HCT116 (cell line): ENCODE measurements around the gene SLC9A9. TPM values are rescaled to one million over a fixed set of nuclear protein-coding genes. Genes with fewer than 3 reads are reported as not detected.

ENCODE experiments used
- ATAC-seq: fragments of 200-7000 bp; cut with Tn5 transposase; 2 replicates; pipeline ENCODE4 v1.9.1; 2020; ENCODE audit warnings: mild to moderate bottlenecking, moderate library complexity
- BruUV-seq: library from RNA; stranded (reverse); fragments of 400-500 nt; replicated peaks from 2 replicates; lab custom pipeline; 2021; lab: Mats Ljungman, UMichigan
- CTCF ChIA-PET: fragments of 300-600 bp; sonication (Branson Sonifier 250); formaldehyde crosslinking; loops from one replicate; lab custom pipeline; 2021; ENCODE audit warnings: antibody characterized with exemption; lab: Charles Lee
- POLR2A ChIA-PET: fragments of 300-600, 350-600 bp; sonication (Branson Sonifier 250); formaldehyde crosslinking; loops from one replicate; lab custom pipeline; 2021; ENCODE audit warnings: antibody characterized with exemption; lab: Charles Lee
- RAD21 ChIA-PET, 2 experiments: fragments of 300-600 bp; sonication (Branson Sonifier 250); formaldehyde crosslinking; loops; one replicate each; lab custom pipeline; 2023; ENCODE audit warnings: low total read pairs in 2 of 2; ENCODE audit not compliant: uncharacterized antibody in 2 of 2, unreplicated experiment in 2 of 2, low non-redundant PET in 1 of 2; lab: Charles Lee
- DNase-seq: peaks from one replicate; pipeline ENCODE4 v3.0.0-alpha.2; 2010; ENCODE audit warnings: low read depth, low spot score
- H2AFZ ChIP-seq: fragments of 200-600 bp; shearing (Covaris generic), sonication (generic); 2 replicates; pipeline ENCODE4 v1.6.1; 2017; ENCODE audit warnings: low read depth, mixed run types, mixed read lengths, antibody characterized with exemption, low read length; ENCODE audit not compliant: poor library complexity, severe bottlenecking
- H3K27ac ChIP-seq: 2 replicates; pipeline ENCODE4 v1.5.1; 2012; ENCODE audit warnings: low read depth, low read length
- H3K27me3 ChIP-seq: fragments of 200-600 bp; sonication (generic); 2 replicates; pipeline ENCODE4 v1.6.1; 2016; ENCODE audit warnings: mixed run types, low read length, mixed read lengths; ENCODE audit not compliant: insufficient read depth
- H3K36me3 ChIP-seq, 2 experiments: fragments of 200-500 bp in 1 of 2; fragments of 200-600 bp in 1 of 2; sonication (Bioruptor generic) in 1 of 2; sonication (generic) in 1 of 2; 2 replicates each; pipeline versions ENCODE4 v1.5.1 to v1.6.1; 2014 to 2016; ENCODE audit warnings: low read length in 2 of 2, inconsistent platforms in 1 of 2, mixed read lengths in 1 of 2, mixed run types in 1 of 2; ENCODE audit not compliant: insufficient read depth in 2 of 2, control insufficient read depth in 1 of 2
- H3K4me1 ChIP-seq, 2 experiments: fragments of 200-600 bp in 1 of 2; sonication (generic) in 1 of 2; 2 replicates each; pipeline versions ENCODE4 v1.5.1 to v1.6.1; 2012 to 2017; ENCODE audit warnings: low read length in 2 of 2, inconsistent platforms in 1 of 2, mild to moderate bottlenecking in 1 of 2, mixed read lengths in 1 of 2, mixed run types in 1 of 2, moderate library complexity in 1 of 2; ENCODE audit not compliant: insufficient read depth in 2 of 2, control insufficient read depth in 1 of 2
- H3K4me2 ChIP-seq: fragments of 200-600 bp; sonication (generic); 2 replicates; pipeline ENCODE4 v1.6.1; 2017; ENCODE audit warnings: mixed run types, low read length, mixed read lengths
- H3K4me3 ChIP-seq, 2 experiments: fragments of 200-600 bp in 1 of 2; sonication (generic) in 1 of 2; replicated peaks in 1 of 2; 2 replicates each; pipeline ENCODE4 v1.5.1; 2011 to 2016; ENCODE audit warnings: low read length in 2 of 2, control low read depth in 1 of 2, low read depth in 1 of 2, mild to moderate bottlenecking in 1 of 2, mixed read lengths in 1 of 2, mixed run types in 1 of 2
- H3K79me2 ChIP-seq: fragments of 200-600 bp; sonication (generic); 2 replicates; pipeline ENCODE4 v1.6.1; 2017; ENCODE audit warnings: mild to moderate bottlenecking, mixed run types, low read length, moderate library complexity, mixed read lengths; ENCODE audit not compliant: insufficient read depth
- H3K9ac ChIP-seq: fragments of 200-600 bp; sonication (generic); 2 replicates; pipeline ENCODE4 v1.6.1; 2016; ENCODE audit warnings: low read length, mixed read lengths
- H3K9me2 ChIP-seq: fragments of 200-600 bp; sonication (generic), shearing (Covaris generic); 2 replicates; pipeline ENCODE4 v1.6.1; 2017; ENCODE audit warnings: mixed run types, mild to moderate bottlenecking, moderate library complexity; ENCODE audit not compliant: insufficient read depth
- H3K9me3 ChIP-seq, 2 experiments: fragments of 200-500 bp in 1 of 2; fragments of 200-600 bp in 1 of 2; sonication (Bioruptor generic) in 1 of 2; sonication (generic) in 1 of 2; 2 replicates each; pipeline ENCODE4 v1.6.1; 2014 to 2017; ENCODE audit warnings: low read length in 2 of 2, mixed read lengths in 2 of 2, inconsistent platforms in 1 of 2, low read depth in 1 of 2, mild to moderate bottlenecking in 1 of 2, mixed run types in 1 of 2, moderate library complexity in 1 of 2; ENCODE audit not compliant: control insufficient read depth in 1 of 2, insufficient read depth in 1 of 2
- H4K20me1 ChIP-seq: fragments of 200-600 bp; sonication (generic), shearing (Covaris generic); 2 replicates; pipeline ENCODE4 v1.6.1; 2017; ENCODE audit warnings: mixed run types, mild to moderate bottlenecking, moderate library complexity; ENCODE audit not compliant: insufficient read depth
- CBX3 ChIP-seq: IDR thresholded peaks from 2 replicates; pipeline ENCODE4 v1.6.1; 2012; ENCODE audit warnings: low read depth
- CEBPB ChIP-seq: IDR thresholded peaks from 2 replicates; pipeline ENCODE4 v1.6.1; 2012; ENCODE audit warnings: low read depth
- CTCF ChIP-seq, 3 experiments: fragments of 200-600 bp in 1 of 3; sonication (generic) in 1 of 3; IDR thresholded peaks in 2 of 3; conservative IDR thresholded peaks in 1 of 3; 2 replicates each; pipeline ENCODE4 v1.5.1; 2012 to 2017; ENCODE audit warnings: low read depth in 2 of 3, low read length in 2 of 3, antibody characterized with exemption in 1 of 3, borderline replicate concordance in 1 of 3, control low read depth in 1 of 3, mild to moderate bottlenecking in 1 of 3, mixed read lengths in 1 of 3, mixed run types in 1 of 3, moderate library complexity in 1 of 3; ENCODE audit not compliant: insufficient read depth in 1 of 3
- EGR1 ChIP-seq: IDR thresholded peaks from 2 replicates; pipeline ENCODE4 v1.6.1; 2012; ENCODE audit warnings: low read depth
- EZH2 ChIP-seq: fragments of 200-600 bp; sonication (generic); IDR thresholded peaks from 2 replicates; pipeline ENCODE4 v1.6.1; 2017; ENCODE audit warnings: antibody characterized with exemption, mixed run types
- EZH2phosphoT487 ChIP-seq: fragments of 200-600 bp; IDR thresholded peaks from 2 replicates; pipeline ENCODE4 v1.6.1; 2018; ENCODE audit warnings: antibody characterized with exemption, borderline replicate concordance
- FOSL1 ChIP-seq: IDR thresholded peaks from 2 replicates; pipeline ENCODE4 v1.6.1; 2012; ENCODE audit warnings: low read depth
- MAX ChIP-seq: IDR thresholded peaks from 2 replicates; pipeline ENCODE4 v1.6.1; 2012
- POLR2AphosphoS5 ChIP-seq: IDR thresholded peaks from 2 replicates; pipeline ENCODE4 v1.6.1; 2011; ENCODE audit warnings: mild to moderate bottlenecking, low read depth, low read length, moderate library complexity
- RAD21 ChIP-seq: IDR thresholded peaks from 2 replicates; pipeline ENCODE4 v1.6.1; 2012; ENCODE audit warnings: low read depth, mild to moderate bottlenecking
- SP1 ChIP-seq: IDR thresholded peaks from 2 replicates; pipeline ENCODE4 v1.6.1; 2012; ENCODE audit warnings: low read depth
- SRF ChIP-seq: IDR thresholded peaks from 2 replicates; pipeline ENCODE4 v1.6.1; 2012; ENCODE audit warnings: low read depth
- TCF7L2 ChIP-seq: IDR thresholded peaks from 2 replicates; pipeline ENCODE4 v1.7.0; 2011; ENCODE audit warnings: borderline replicate concordance, inconsistent platforms; ENCODE audit not compliant: insufficient read depth, insufficient read length; ENCODE audit errors: extremely low read depth
- YY1 ChIP-seq: IDR thresholded peaks from 2 replicates; pipeline ENCODE4 v1.6.1; 2011; ENCODE audit warnings: low read length, low read depth, moderate library complexity, mild to moderate bottlenecking; ENCODE audit not compliant: insufficient replicate concordance; ENCODE audit errors: extremely low read depth
- ZBTB33 ChIP-seq: IDR thresholded peaks from 2 replicates; pipeline ENCODE4 v1.6.1; 2011; ENCODE audit warnings: mild to moderate bottlenecking, low read length, moderate library complexity; ENCODE audit not compliant: insufficient replicate concordance; ENCODE audit errors: extremely low read depth
- ZNF274 ChIP-seq: fragments of 200-500 bp; sonication (Bioruptor generic); IDR thresholded peaks from 2 replicates; pipeline ENCODE4 v1.6.1; 2014; ENCODE audit warnings: mild to moderate bottlenecking, low read depth, low read length, inconsistent platforms
- intact Hi-C: fragments of 100-400 bp; cut with micrococcal nuclease; formaldehyde crosslinking; loops from 2 replicates; pipeline ENCODE4 v1.10.0; 2022
- total RNA-seq: library from RNA; stranded (reverse); gene quantifications from one replicate; pipeline ENCODE4 v1.2.1, GENCODE V29; 2021; ENCODE audit not compliant: unreplicated experiment

SLC9A9 gene
- total RNA-seq, 1 experiment from 2014 or later: 0.20 TPM

- DNase-seq (no peak), ATAC-seq (no peak)
- H3K27me3 ChIP-seq: 0 out of 2 replicates have a peak, but pooled peaks cover 4% of the 10 kb centered on the region
- no peak overlapping the region for H3K27ac ChIP-seq
- H3K9me3 ChIP-seq: no peaks in the 10 kb centered on the region; a peak in 1 of 4 replicates
- no peaks in the 10 kb centered on the region for H4K20me1 ChIP-seq
- H3K9me2 ChIP-seq: no peaks in the 10 kb centered on the region
- no peak for TF ChIP-seq EZH2
- no peaks in the 10 kb centered on the region for H3K79me2 ChIP-seq
- ChIA-PET RAD21 (no interaction called here), POLR2A (no interaction called here), CTCF (no interaction called here)
- H3K36me3 ChIP-seq: no peaks in the 10 kb centered on the region
- intact Hi-C loops: no loop called here
- no TSS peak for BruUV-seq
- H3K4me2 ChIP-seq: no peak overlapping the region
- no peak overlapping the region for H3K4me3 ChIP-seq
- no peak overlapping the region for H3K9ac ChIP-seq
- no peak overlapping the region for H2AFZ ChIP-seq
- H3K4me1 ChIP-seq: no peaks in the 10 kb centered on the region
Measured at GRCh38 chr3:143331350-143331749, 516.9 kb downstream of the SLC9A9 start.

GRCh38 chr3:143330296-143330868, 517.9 kb downstream of the SLC9A9 start:
- Histone ChIP-seq H3K9me3 (no peaks in the 10 kb centered on the region; a peak in 1 of 4 replicates), H3K4me3 (no peak overlapping the region), H3K4me1 (no peaks in the 10 kb centered on the region), H3K4me2 (no peak overlapping the region), H3K79me2 (no peaks in the 10 kb centered on the region), H3K9me2 (no peaks in the 10 kb centered on the region), H2AFZ (no peak overlapping the region), H4K20me1 (no peaks in the 10 kb centered on the region), H3K9ac (no peak overlapping the region), H3K27me3 (0 out of 2 replicates have a peak, but pooled peaks cover 4% of the 10 kb centered on the region), H3K27ac (no peak overlapping the region), H3K36me3 (no peaks in the 10 kb centered on the region)
- intact Hi-C loops: no loop called here
- CTCF ChIA-PET: no interaction called here
- DNase-seq (no peak), ATAC-seq (no peak)
- RAD21 ChIA-PET: no interaction called here
- POLR2A ChIA-PET: interaction anchor here (0.6 kb wide), 1 partner anchor 348 kb away, joined by 5 read pairs; no protein-coding TSS in a partner anchor
- BruUV-seq: no TSS peak
- TF ChIP-seq ZNF274 (no peak), CBX3 (no peak), POLR2AphosphoS5 (no peak), MAX (no peak), YY1 (no peak), CEBPB (no peak), SRF (no peak), CTCF (IDR thresholded peaks at IDR 0.05 in 2 of 3, conservative IDR thresholded peaks at IDR 0.05 in 1 of 3; ENCODE audit: borderline replicate concordance in 1 of 3, insufficient read depth in 1 of 3, low read depth in 2 of 3, low read length in 2 of 3) (no peak), FOSL1 (no peak), ZBTB33 (no peak), SP1 (no peak), EZH2phosphoT487 (no peak), RAD21 (no peak), EZH2 (no peak), EGR1 (no peak), TCF7L2 (no peak)
